ENCODE measurements around the gene RPL10. TPM values are rescaled to one million over a fixed set of nuclear protein-coding genes. Genes with fewer than 3 reads are reported as not detected.

Gene RPL10
- total and polyA plus RNA-seq, 2 of the 8 experiments (the other 6 are each of a cell fraction or from before 2014, with no cell fraction given): 2,633 to 4,293 TPM

- TF ChIP-seq ATF2 (IDR thresholded peaks at IDR 0.05; ENCODE audit: low read length) (no peak), RBBP5 (IDR thresholded peaks at IDR 0.05; ENCODE audit: borderline replicate concordance, low read depth, low read length) (no peak), CREB1 (IDR thresholded peaks at IDR 0.05) (no peak), TAF1 (IDR thresholded peaks at IDR 0.05; ENCODE audit: low read depth, low read length) (no peak), BACH1 (IDR thresholded peaks at IDR 0.05; ENCODE audit: low read length) (no peak)
These were observed 23.0 kb upstream of the RPL10 start (continued) for GRCh38 chrX:154375156-154375504.
